HG02610 (cell line): ENCODE results near the gene VCAN.

Experiments
- ATAC-seq: cut with Tn5 transposase; IDR thresholded peaks from one replicate; pipeline ENCODE4 v1.9.1; 2021; ENCODE audit warnings: mild to moderate bottlenecking, moderate library complexity; ENCODE audit not compliant: unreplicated experiment

Gene VCAN

GRCh38 chr5:83467371-83468035, 4.0 kb upstream of the VCAN start:
- ATAC-seq, result no peak

GRCh38 chr5:83469075-83469474, 2.5 kb upstream of the VCAN start:
- ATAC-seq, result no peak

GRCh38 chr5:83470526-83471404, 779 bp upstream of the VCAN start:
- no peak for ATAC-seq

GRCh38 chr5:83472213-83472507, 616 bp downstream of the VCAN start:
- ATAC-seq, result no peak

GRCh38 chr5:83472508-83473345, 1.2 kb downstream of the VCAN start:
- ATAC-seq, result peak; percentile 46

GRCh38 chr5:83473346-83474160, 2.0 kb downstream of the VCAN start:
- peak; percentile 56 for ATAC-seq

- peak; percentile 47 for ATAC-seq
Observed at GRCh38 chr5:83474161-83474796, 2.7 kb downstream of the VCAN start.

GRCh38 chr5:83474991-83475390, 3.4 kb downstream of the VCAN start:
- no peak for ATAC-seq

- no peak for ATAC-seq
Observed at GRCh38 chr5:83475391-83475863, 3.9 kb downstream of the VCAN start.

- ATAC-seq, result no peak
Observed at GRCh38 chr5:83475935-83476814, 4.6 kb downstream of the VCAN start.

GRCh38 chr5:83482961-83483360, 11.4 kb downstream of the VCAN start:
- ATAC-seq, result no peak

GRCh38 chr5:83484294-83484693, 12.8 kb downstream of the VCAN start:
- ATAC-seq, result no peak

GRCh38 chr5:83485842-83486241, 14.3 kb downstream of the VCAN start:
- ATAC-seq, result no peak

- no peak for ATAC-seq
Observed at GRCh38 chr5:83487155-83487554, 15.6 kb downstream of the VCAN start.

- ATAC-seq, result no peak
Observed at GRCh38 chr5:83488271-83488670, 16.7 kb downstream of the VCAN start.

- ATAC-seq, result no peak
Observed at GRCh38 chr5:83488821-83489220, 17.3 kb downstream of the VCAN start.

GRCh38 chr5:83490203-83490602, 18.7 kb downstream of the VCAN start:
- ATAC-seq, result no peak

- ATAC-seq, result no peak
Observed at GRCh38 chr5:83492331-83492730, 20.8 kb downstream of the VCAN start.

- no peak for ATAC-seq
Observed at GRCh38 chr5:83493644-83494043, 22.1 kb downstream of the VCAN start.
